HS-27A (cell line): ENCODE results near the gene GGA2.
A peak's percentile ranks its signal among the peaks of the same experiment; 100 is the strongest.
"Not testable (repeated sequence)": the region's sequence is repeated elsewhere in the genome, so short reads cannot be mapped to it uniquely, and the experiment has no call there.

Experiments used
- DNase-seq: peaks from one replicate; pipeline ENCODE4 v3.0.0-alpha.2; 2012; ENCODE audit warnings: low read depth, missing footprints

The GGA2 gene

DNA sequence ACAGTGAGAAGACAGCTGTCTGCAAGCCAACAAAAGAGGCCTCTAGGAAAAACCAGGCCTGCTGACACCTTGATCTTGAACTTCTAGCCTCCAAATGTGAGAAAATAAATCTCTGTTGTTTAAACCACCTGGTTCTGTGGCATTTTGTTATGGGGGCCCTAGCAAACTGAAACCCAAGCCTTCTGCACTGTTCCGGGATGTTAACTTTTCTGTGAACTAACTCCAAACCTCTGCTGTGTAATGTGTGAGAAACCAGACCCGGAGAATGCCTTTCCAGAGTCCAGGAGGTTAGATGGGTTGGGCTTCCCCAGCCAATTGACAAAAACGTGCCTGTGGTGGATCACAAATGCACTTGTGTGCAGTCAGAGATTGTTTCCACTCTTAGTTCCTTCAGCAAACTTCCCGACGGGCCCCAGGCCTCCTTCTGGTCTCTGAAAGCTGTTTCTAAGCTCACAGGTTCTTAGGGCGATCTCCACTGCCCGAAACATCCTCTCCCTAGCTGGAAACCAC is 13.6 kb upstream of the GGA2 start:
- DNase-seq, result no peak

- DNase-seq, result no peak
Observed at GRCh38 chr16:23523321-23523720, 13.0 kb upstream of the GGA2 start.

DNA sequence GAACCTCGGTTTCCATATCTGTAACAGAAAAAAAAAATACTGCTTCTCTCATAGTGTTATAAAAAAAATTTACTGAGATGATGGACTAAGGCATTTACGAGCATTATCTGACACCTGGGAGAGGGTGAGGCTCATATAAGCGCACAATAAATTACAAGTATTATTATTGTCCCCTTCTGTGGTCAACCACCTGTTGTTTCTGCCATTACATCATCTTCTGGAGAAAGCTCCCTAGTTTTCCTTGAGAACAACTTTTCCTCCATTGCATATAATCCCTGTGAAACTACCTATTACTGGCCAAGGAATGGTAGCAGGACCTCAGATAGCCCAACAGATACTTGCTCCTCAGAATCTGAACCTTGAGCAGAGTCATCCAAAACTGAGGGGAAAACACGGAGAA is 11.7 kb upstream of the GGA2 start:
- no peak for DNase-seq

GRCh38 chr16:23521037-23521743 is 10.9 kb upstream of the GGA2 start:
- DNase-seq, result no peak

DNA sequence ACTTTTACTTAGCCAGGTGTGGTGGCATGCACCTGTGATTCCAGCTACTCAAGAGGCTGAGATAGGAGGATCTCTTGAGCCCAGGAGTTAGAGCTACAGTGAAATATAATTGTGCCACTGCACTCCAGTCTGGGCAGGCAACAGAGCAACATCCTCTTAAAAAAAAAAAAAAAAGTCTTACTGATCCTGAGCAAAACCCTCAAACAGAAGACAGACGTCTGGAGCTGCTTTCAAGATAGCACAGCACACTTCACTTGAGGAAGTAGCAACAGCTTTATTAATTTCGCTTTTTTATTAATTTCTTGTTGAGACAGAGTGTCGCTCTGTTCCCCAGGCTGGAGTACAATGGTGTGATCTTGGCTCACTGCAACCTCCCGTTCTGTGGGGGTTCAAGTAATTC is 10.2 kb upstream of the GGA2 start:
- DNase-seq, result no peak

GRCh38 chr16:23519282-23519681 is 9.0 kb upstream of the GGA2 start:
- no peak for DNase-seq

GRCh38 chr16:23518435-23518891 is 8.2 kb upstream of the GGA2 start:
- no peak for DNase-seq

GRCh38 chr16:23516366-23517137 is 6.3 kb upstream of the GGA2 start:
- DNase-seq, result no peak

DNA sequence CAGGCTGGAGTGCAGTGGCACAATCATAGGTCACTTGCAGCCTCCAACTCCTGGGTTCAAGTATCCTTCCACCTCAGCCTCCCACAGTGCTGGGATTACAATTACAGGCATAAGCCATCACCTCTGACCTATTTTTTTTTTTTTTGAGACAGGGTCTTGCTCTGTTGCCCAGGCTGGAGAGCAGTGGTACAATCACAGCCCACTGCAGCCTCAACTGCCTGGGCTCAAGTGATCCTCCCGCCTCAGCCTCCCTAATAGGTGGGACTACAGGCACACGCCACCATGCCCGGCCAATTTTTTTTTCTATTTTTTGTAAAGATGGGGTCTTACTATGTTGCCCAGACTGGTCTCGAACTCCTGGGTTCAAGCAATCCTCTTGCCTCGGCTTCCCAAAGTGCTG is 5.6 kb upstream of the GGA2 start:
- DNase-seq, result no peak

DNA sequence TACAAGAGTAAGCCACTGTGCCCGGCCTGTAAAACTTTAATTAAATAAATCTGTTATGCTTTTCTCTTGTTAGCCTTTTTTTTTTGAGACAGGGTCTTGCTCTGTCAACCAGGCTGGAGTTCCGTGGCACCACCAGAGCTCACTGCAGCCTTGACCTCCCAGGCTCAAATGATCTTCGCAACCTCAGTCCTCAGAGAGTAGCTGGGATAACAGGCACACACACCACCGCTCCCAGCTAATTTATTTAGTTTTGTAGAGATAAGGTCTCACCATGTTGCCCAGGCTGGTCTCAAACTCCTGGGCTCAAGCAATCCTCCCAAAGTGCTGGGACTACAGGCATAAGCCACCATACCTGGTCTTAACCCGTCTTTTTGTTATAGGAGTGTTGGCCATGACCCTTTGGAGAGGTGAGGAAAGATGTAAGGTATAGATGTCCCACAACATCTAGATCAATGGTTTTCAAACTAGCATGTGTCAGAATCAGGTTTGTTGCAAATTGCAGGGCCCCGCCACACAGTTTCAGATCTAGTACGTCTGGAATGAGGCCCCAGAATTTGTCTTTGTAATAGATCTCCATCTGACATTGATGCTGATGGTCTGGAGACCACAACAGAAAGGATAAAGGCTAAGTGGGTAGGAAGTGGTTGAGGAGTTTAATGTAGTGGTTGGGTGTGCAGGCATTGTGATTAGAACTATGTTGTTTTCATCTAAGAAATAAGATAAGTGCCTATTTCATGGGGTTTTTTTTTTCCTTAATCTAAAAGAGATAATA is 4.3 kb upstream of the GGA2 start:
- DNase-seq, result no peak

GRCh38 chr16:23512168-23512695 is 1.9 kb upstream of the GGA2 start:
- no peak for DNase-seq

- no peak for DNase-seq
Observed at GRCh38 chr16:23511731-23512130, 1.4 kb upstream of the GGA2 start.

DNA sequence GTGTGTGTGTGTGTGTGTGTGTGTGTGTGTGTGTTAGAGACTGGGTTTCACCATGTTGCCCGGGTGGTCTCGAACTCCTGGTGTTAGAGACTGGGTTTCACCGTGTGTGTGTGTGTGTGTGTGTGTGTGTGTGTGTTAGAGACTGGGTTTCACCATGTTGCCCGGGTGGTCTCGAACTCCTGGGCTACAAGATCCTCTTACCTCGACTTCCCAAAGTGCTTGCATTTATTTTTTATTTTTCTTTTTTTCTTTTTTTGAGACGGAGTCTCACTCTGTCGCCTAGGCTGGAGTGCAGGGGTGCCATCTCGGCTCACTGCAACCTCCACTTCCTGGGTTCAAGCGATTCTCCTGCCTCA is 599 bp upstream of the GGA2 start:
- not testable (repeated sequence) for DNase-seq

GRCh38 chr16:23509782-23510163 is 521 bp downstream of the GGA2 start:
- peak; percentile 17 for DNase-seq

GRCh38 chr16:23509441-23509754 is 896 bp downstream of the GGA2 start:
- DNase-seq, result no peak

- no peak for DNase-seq
Observed at GRCh38 chr16:23508589-23509440, 1.5 kb downstream of the GGA2 start.

DNA sequence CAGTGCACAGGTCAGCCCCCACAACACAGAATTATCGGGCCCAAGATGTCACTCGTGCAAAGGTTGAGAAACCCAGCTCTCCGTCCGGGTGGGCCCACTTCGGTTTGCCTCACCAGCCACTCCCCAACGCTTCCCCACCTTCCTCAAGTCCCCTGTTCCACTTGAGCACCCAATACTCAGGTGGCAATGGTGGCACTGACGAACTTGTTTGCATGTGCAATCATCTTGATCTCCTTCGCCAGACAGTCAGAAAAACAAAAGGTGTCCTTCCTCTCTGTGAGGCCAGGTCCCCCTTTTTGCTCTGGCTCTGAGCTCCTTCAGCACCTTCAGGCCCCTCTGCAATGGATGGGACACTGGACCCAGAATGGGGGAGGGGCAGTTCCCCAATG is 3.7 kb downstream of the GGA2 start:
- DNase-seq, result no peak

DNA sequence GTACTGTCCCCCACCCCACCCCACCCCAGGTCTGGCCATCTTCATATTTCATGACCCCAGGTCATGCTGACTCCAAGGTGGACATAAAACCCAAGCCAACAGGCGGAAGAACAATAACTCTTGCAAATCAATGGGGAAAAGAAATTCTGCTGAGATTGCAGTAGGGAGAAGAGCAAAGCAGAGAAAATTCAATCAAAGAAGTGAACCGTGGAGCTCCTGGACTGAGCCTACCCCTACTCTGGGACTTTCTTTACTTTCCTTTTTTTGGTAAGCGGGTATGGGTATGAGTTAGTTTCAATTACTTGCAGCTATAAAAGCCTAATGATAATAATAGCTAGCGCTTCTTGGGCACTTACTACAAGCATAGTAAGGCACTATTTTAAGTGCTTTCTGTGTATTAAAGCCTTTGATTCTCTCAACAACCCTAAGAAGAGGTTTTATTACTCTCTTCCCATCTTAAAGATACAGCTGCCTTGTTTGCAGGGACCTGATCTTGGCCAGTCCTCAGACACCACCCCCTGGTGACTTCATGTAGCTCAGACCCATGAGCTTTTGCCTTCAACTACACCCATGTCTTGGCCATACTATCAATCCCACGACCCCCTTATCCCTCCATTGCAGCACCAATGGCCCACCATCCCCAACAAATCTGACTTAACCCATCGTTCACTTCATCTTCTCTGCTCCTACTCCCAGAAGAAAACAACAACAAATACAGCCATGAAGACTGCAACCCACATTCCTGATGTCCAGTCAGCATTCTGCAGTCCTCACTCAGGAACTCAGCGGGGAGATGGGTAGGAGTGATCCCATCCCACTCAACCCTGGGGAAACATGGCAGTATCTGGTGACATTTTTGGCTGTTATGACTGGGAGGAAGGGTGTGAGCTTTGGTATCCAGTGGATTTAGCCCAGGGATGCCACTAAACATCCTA is 4.4 kb downstream of the GGA2 start:
- DNase-seq, result no peak

- DNase-seq, result no peak
Observed at GRCh38 chr16:23505180-23505665, 5.1 kb downstream of the GGA2 start.

- peak; percentile 80 for DNase-seq
Observed at GRCh38 chr16:23504453-23505179, 5.7 kb downstream of the GGA2 start.
